Natural killer cell treated with Interleukin-12 subunit alpha and Interleukin-12 subunit beta and Interleukin-15 and Interleukin-18, amount 100 ng/mL, for 72 hours (primary cell): ENCODE results near the gene MRPS16. TPM values are rescaled to one million over a fixed set of nuclear protein-coding genes. Genes with fewer than 3 reads are reported as not detected.

Source experiments
- ATAC-seq, 2 donors: fragments of 150-1000 bp; cut with Tn5 transposase in 1 of 2; sonication (Bioruptor Pico), chemical (Tn5 transposase) in 1 of 2; 2 replicates each; pipeline ENCODE4 v1.10.0; 2021
- DNase-seq: peaks from one replicate; pipeline ENCODE4 v3.0.0; 2022; ENCODE audit warnings: low spot score
- H3K27ac Mint-ChIP-seq, 2 donors: 1 replicate in 1 of 2; 2 replicates in 1 of 2; pipeline ENCODE4 v1.8.0; 2022; ENCODE audit warnings: mixed read lengths in 2 of 2, mild to moderate bottlenecking in 1 of 2, moderate library complexity in 1 of 2
- H3K27me3 Mint-ChIP-seq, 2 donors: 1 replicate in 1 of 2; 2 replicates in 1 of 2; pipeline ENCODE4 v1.8.0; 2022; ENCODE audit warnings: mixed read lengths in 2 of 2
- H3K36me3 Mint-ChIP-seq: one replicate; pipeline ENCODE4 v1.8.0; 2022; ENCODE audit warnings: mixed read lengths
- H3K4me1 Mint-ChIP-seq, 2 donors: 1 replicate in 1 of 2; 2 replicates in 1 of 2; pipeline ENCODE4 v1.8.0; 2022; ENCODE audit warnings: low read depth in 2 of 2, mixed read lengths in 2 of 2, mild to moderate bottlenecking in 1 of 2
- H3K4me3 Mint-ChIP-seq: one replicate; pipeline ENCODE4 v1.8.0; 2022; ENCODE audit warnings: mixed read lengths
- H3K9me3 Mint-ChIP-seq: 2 replicates; pipeline ENCODE4 v1.8.0; 2022; ENCODE audit warnings: mixed read lengths
- total RNA-seq, 2 donors: library from RNA; stranded (reverse); gene quantifications; one replicate each; pipeline ENCODE4 v1.2.3, GENCODE V29; 2022

Gene MRPS16
- total RNA-seq, 2 donors from 2014 or later = 83.1 to 118 TPM

GRCh38 chr10:73226663-73227062 lies 25.8 kb downstream of the MRPS16 start:
- no peak for ATAC-seq
- no peaks in the 10 kb centered on the region for H3K27me3 Mint-ChIP-seq
- DNase-seq = no peak

GRCh38 chr10:73225518-73225917 lies 26.9 kb downstream of the MRPS16 start:
- peaks cover 4% of the 10 kb centered on the region for H3K36me3 Mint-ChIP-seq
- H3K4me3 Mint-ChIP-seq = no peak overlapping the region
- H3K4me1 Mint-ChIP-seq = peaks cover 0 to 2% of the 10 kb centered on the region in 2 donors
- no peak overlapping the region for H3K27ac Mint-ChIP-seq
- H3K9me3 Mint-ChIP-seq = no peaks in the 10 kb centered on the region
- ATAC-seq (no peak), DNase-seq (no peak)
- no peaks in the 10 kb centered on the region for H3K27me3 Mint-ChIP-seq

More at GRCh38 chr10:73226663-73227062, 25.8 kb downstream of the MRPS16 start:
- Mint-ChIP-seq H3K27ac (no peak overlapping the region), H3K4me1 (no peaks in the 10 kb centered on the region), H3K4me3 (no peak overlapping the region), H3K36me3 (peaks cover 7% of the 10 kb centered on the region), H3K9me3 (no peaks in the 10 kb centered on the region)

- no peak overlapping the region for H3K27ac Mint-ChIP-seq
- peaks cover 0 to 2% of the 10 kb centered on the region in 2 donors for H3K4me1 Mint-ChIP-seq
- DNase-seq (no peak), ATAC-seq (no peak)
- no peaks in the 10 kb centered on the region for H3K9me3 Mint-ChIP-seq
- no peaks in the 10 kb centered on the region for H3K27me3 Mint-ChIP-seq
- H3K36me3 Mint-ChIP-seq = peaks cover 8% of the 10 kb centered on the region
- no peak overlapping the region for H3K4me3 Mint-ChIP-seq
Observed at GRCh38 chr10:73220989-73221388, 31.5 kb downstream of the MRPS16 start.

- no peaks in the 10 kb centered on the region for H3K9me3 Mint-ChIP-seq
- no peak for DNase-seq
- no peak overlapping the region for H3K4me3 Mint-ChIP-seq
- no peaks in the 10 kb centered on the region for H3K27me3 Mint-ChIP-seq
- peaks cover 0 to 2% of the 10 kb centered on the region in 2 donors for H3K4me1 Mint-ChIP-seq
- no peak overlapping the region for H3K27ac Mint-ChIP-seq
- H3K36me3 Mint-ChIP-seq = peaks cover 13% of the 10 kb centered on the region
- ATAC-seq = no peak
Observed at GRCh38 chr10:73219384-73219783, 33.1 kb downstream of the MRPS16 start.

GRCh38 chr10:73218431-73219191 lies 33.8 kb downstream of the MRPS16 start:
- Mint-ChIP-seq H3K27ac (no peak overlapping the region), H3K4me3 (no peak overlapping the region), H3K4me1 (peaks cover 0 to 2% of the 10 kb centered on the region in 2 donors), H3K36me3 (peaks cover 16% of the 10 kb centered on the region), H3K27me3 (no peaks in the 10 kb centered on the region), H3K9me3 (no peaks in the 10 kb centered on the region)
- ATAC-seq (no peak), DNase-seq (no peak)

- H3K36me3 Mint-ChIP-seq = peaks cover 16% of the 10 kb centered on the region
- no peak for DNase-seq
- ATAC-seq = no peak
- H3K27ac Mint-ChIP-seq = no peak overlapping the region
- H3K4me3 Mint-ChIP-seq = no peak overlapping the region
- peaks cover 0 to 2% of the 10 kb centered on the region in 2 donors for H3K4me1 Mint-ChIP-seq
- H3K27me3 Mint-ChIP-seq = no peaks in the 10 kb centered on the region
- H3K9me3 Mint-ChIP-seq = no peaks in the 10 kb centered on the region
Observed at GRCh38 chr10:73217628-73218027, 34.8 kb downstream of the MRPS16 start.

- Mint-ChIP-seq H3K4me3 (no peak overlapping the region), H3K27ac (no peak overlapping the region), H3K9me3 (no peaks in the 10 kb centered on the region), H3K4me1 (peaks cover 0 to under 1% of the 10 kb centered on the region in 2 donors), H3K27me3 (no peaks in the 10 kb centered on the region), H3K36me3 (peaks cover 16% of the 10 kb centered on the region)
- no peak for DNase-seq
- ATAC-seq = no peak
Observed at GRCh38 chr10:73215749-73216148, 36.7 kb downstream of the MRPS16 start.

GRCh38 chr10:73211106-73211811 lies 41.2 kb downstream of the MRPS16 start:
- H3K27me3 Mint-ChIP-seq = no peaks in the 10 kb centered on the region

GRCh38 chr10:73210395-73211105 lies 41.9 kb downstream of the MRPS16 start:
- Mint-ChIP-seq H3K4me1 (no peaks in the 10 kb centered on the region), H3K27me3 (no peaks in the 10 kb centered on the region), H3K9me3 (no peaks in the 10 kb centered on the region), H3K4me3 (no peak overlapping the region), H3K36me3 (peaks cover 11% of the 10 kb centered on the region), H3K27ac (no peak overlapping the region)
- DNase-seq = no peak
- ATAC-seq = no peak

More at GRCh38 chr10:73211106-73211811, 41.2 kb downstream of the MRPS16 start:
- peaks cover 11% of the 10 kb centered on the region for H3K36me3 Mint-ChIP-seq
- no peak overlapping the region for H3K27ac Mint-ChIP-seq
- no peak for DNase-seq
- no peaks in the 10 kb centered on the region for H3K9me3 Mint-ChIP-seq
- H3K4me3 Mint-ChIP-seq = no peak overlapping the region
- H3K4me1 Mint-ChIP-seq = no peaks in the 10 kb centered on the region
- no peak for ATAC-seq

- Mint-ChIP-seq H3K36me3 (peaks cover 11% of the 10 kb centered on the region), H3K4me3 (no peak overlapping the region), H3K4me1 (no peaks in the 10 kb centered on the region), H3K27ac (no peak overlapping the region), H3K27me3 (no peaks in the 10 kb centered on the region), H3K9me3 (no peaks in the 10 kb centered on the region)
- DNase-seq (no peak), ATAC-seq (no peak)
Observed at GRCh38 chr10:73209705-73210104, 42.7 kb downstream of the MRPS16 start.

GRCh38 chr10:73207883-73208282 lies 44.6 kb downstream of the MRPS16 start:
- no peaks in the 10 kb centered on the region for H3K4me1 Mint-ChIP-seq
- no peaks in the 10 kb centered on the region for H3K27me3 Mint-ChIP-seq
- H3K36me3 Mint-ChIP-seq = peaks cover 6% of the 10 kb centered on the region
- no peak for ATAC-seq
- H3K4me3 Mint-ChIP-seq = no peak overlapping the region
- no peak overlapping the region for H3K27ac Mint-ChIP-seq
- DNase-seq = no peak
- H3K9me3 Mint-ChIP-seq = no peaks in the 10 kb centered on the region

- no peaks in the 10 kb centered on the region for H3K4me1 Mint-ChIP-seq
- H3K36me3 Mint-ChIP-seq = peaks cover 6% of the 10 kb centered on the region
- H3K27me3 Mint-ChIP-seq = no peaks in the 10 kb centered on the region
- no peaks in the 10 kb centered on the region for H3K9me3 Mint-ChIP-seq
- no peak overlapping the region for H3K27ac Mint-ChIP-seq
- ATAC-seq (no peak), DNase-seq (no peak)
- H3K4me3 Mint-ChIP-seq = no peak overlapping the region
Observed at GRCh38 chr10:73206385-73206784, 46.1 kb downstream of the MRPS16 start.

GRCh38 chr10:73205890-73206289 lies 46.6 kb downstream of the MRPS16 start:
- H3K4me3 Mint-ChIP-seq = no peak overlapping the region
- no peak overlapping the region for H3K27ac Mint-ChIP-seq
- H3K27me3 Mint-ChIP-seq = no peaks in the 10 kb centered on the region
- H3K36me3 Mint-ChIP-seq = peaks cover 6% of the 10 kb centered on the region
- ATAC-seq = no peak
- H3K4me1 Mint-ChIP-seq = no peaks in the 10 kb centered on the region
- H3K9me3 Mint-ChIP-seq = no peaks in the 10 kb centered on the region
- DNase-seq = no peak

- no peak for ATAC-seq
Observed at GRCh38 chr10:73205081-73205480, 47.4 kb downstream of the MRPS16 start.

More at GRCh38 chr10:73205081-73205480, 47.4 kb downstream of the MRPS16 start:
- no peak overlapping the region for H3K4me3 Mint-ChIP-seq
- no peaks in the 10 kb centered on the region for H3K9me3 Mint-ChIP-seq
- no peak for DNase-seq
- no peak overlapping the region for H3K27ac Mint-ChIP-seq
- H3K4me1 Mint-ChIP-seq = no peaks in the 10 kb centered on the region
- peaks cover 6% of the 10 kb centered on the region for H3K36me3 Mint-ChIP-seq
- H3K27me3 Mint-ChIP-seq = no peaks in the 10 kb centered on the region
